ENCODE data around the gene LRMDA. TPM values are rescaled to one million over a fixed set of nuclear protein-coding genes. Genes with fewer than 3 reads are reported as not detected.

Gene LRMDA
- total and polyA plus RNA-seq, 2 donors (not counting 1 experiment from before 2014, with no cell fraction given), result 0.12 TPM; not detected in 1

DNA sequence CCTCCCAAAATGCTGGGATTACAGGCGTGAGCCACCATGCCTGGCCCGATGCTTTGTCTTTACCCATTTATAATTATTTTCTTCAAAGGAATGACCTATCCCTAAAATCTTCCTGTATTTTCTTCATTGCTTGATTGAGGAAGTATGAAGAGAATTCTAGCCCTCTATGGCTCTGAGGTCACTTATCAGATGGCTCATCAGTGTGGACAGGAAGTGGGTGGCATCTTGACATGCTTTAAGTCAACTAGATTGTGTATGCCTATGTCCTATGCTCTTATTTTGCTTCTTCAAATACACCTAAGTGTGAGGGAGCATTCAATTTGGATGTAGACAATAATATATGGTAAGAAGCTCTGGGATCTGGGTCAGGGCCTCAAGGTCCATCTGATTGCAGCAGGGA, 1020.5 kb downstream of the LRMDA start:
- WGBS (ENCODE audit: insufficient coverage), result no CpG with 5 or more reads among the region's 2 CpGs

DNA sequence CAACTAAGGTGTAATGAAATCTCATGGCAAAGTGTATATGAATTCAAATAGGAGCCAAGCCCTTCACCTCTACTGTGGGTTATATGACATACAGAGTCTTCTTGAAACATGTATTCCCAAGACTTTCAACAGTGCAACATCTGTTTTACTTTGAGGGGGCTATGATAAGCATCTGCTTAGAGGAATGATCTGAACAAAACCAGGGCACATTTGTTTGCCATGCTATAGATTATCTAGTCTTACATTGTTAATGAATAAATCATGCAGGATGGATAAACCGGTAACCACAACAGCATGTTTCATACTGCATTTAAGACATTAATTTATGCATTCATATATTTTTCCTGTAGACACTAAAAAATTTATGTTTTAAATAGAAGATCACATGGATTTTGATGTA, 1021.9 kb downstream of the LRMDA start:
- no peaks in the 10 kb centered on the region for H3K36me3 ChIP-seq (replicated peaks in 1 of 2; ENCODE audit: control extremely low read depth in 1 of 2, control insufficient read depth in 1 of 2, extremely low read depth in 1 of 2, insufficient read depth in 2 of 2, low read length in 1 of 2)
- no peak overlapping the region for H3K4me3 ChIP-seq (ENCODE audit: control extremely low read depth in 1 of 5, extremely low read depth in 1 of 5, insufficient read depth in 1 of 5, low read depth in 2 of 5, low read length in 4 of 5)
- H3K9ac ChIP-seq (ENCODE audit: low read length), result no peak overlapping the region
- no peak overlapping the region for H3K27ac ChIP-seq (ENCODE audit: low read length in 2 of 2)
- no peaks in the 10 kb centered on the region for H3K27me3 Mint-ChIP-seq
- H3K4me2 ChIP-seq (replicated peaks; ENCODE audit: low read depth, low read length, poor library complexity, severe bottlenecking), result no peak overlapping the region
- no peaks in the 10 kb centered on the region for H3K79me2 ChIP-seq (ENCODE audit: control insufficient read depth, insufficient read depth, low read length)
- POLR2A ChIA-PET, result no interaction called here
- no peaks in the 10 kb centered on the region for H3K4me1 ChIP-seq (ENCODE audit: control insufficient read depth in 2 of 2, insufficient read depth in 2 of 2, low read length in 2 of 2)
- no CpG with 5 or more reads among the region's 1 CpG for WGBS (ENCODE audit: insufficient coverage)
- no peaks in the 10 kb centered on the region for H3K9me3 Mint-ChIP-seq (ENCODE audit: insufficient read depth)
- TF ChIP-seq CTCF (IDR thresholded peaks at IDR 0.05), result no peak
- TF ChIP-seq EZH2 (IDR thresholded peaks at IDR 0.05; ENCODE audit: borderline replicate concordance, insufficient read depth, low read depth, low read length, poor library complexity, severe bottlenecking), result no peak
- H3K27ac Mint-ChIP-seq, result no peak overlapping the region
- CTCF ChIA-PET, result no interaction called here
- no peaks in the 10 kb centered on the region for H3K27me3 ChIP-seq (replicated peaks in 1 of 4; ENCODE audit: control extremely low read depth in 1 of 4, control insufficient read depth in 3 of 4, insufficient read depth in 4 of 4, low read length in 3 of 4)
- H2AFZ ChIP-seq (ENCODE audit: insufficient read depth, low read depth, low read length, poor library complexity, severe bottlenecking), result no peak overlapping the region
- no peak for DNase-seq
- intact Hi-C loops (cut with micrococcal nuclease), result no loop called here
- no peaks in the 10 kb centered on the region for H3K4me1 Mint-ChIP-seq
- no peak for ATAC-seq (ENCODE audit: low read depth)
- no peak overlapping the region for H3K4me3 Mint-ChIP-seq
- H3K9me3 ChIP-seq (ENCODE audit: control extremely low read depth in 1 of 3, control insufficient read depth in 2 of 3, insufficient read depth in 1 of 3, low read length in 2 of 3), result no peaks in the 10 kb centered on the region
- H4K20me1 ChIP-seq (ENCODE audit: control insufficient read depth, insufficient read depth, low read length, poor library complexity, severe bottlenecking), result no peaks in the 10 kb centered on the region

More for the DNA sequence above, 1020.5 kb downstream of the LRMDA start:
- H3K9ac ChIP-seq (ENCODE audit: low read length), result no peak overlapping the region
- no peak for DNase-seq
- ATAC-seq (ENCODE audit: low read depth), result no peak
- Mint-ChIP-seq H3K4me3 (no peak overlapping the region), H3K27ac (no peak overlapping the region), H3K9me3 (ENCODE audit: insufficient read depth) (no peaks in the 10 kb centered on the region), H3K4me1 (no peaks in the 10 kb centered on the region), H3K27me3 (no peaks in the 10 kb centered on the region)
- TF ChIP-seq CTCF (IDR thresholded peaks at IDR 0.05) (no peak), EZH2 (IDR thresholded peaks at IDR 0.05; ENCODE audit: borderline replicate concordance, insufficient read depth, low read depth, low read length, poor library complexity, severe bottlenecking) (no peak)
- POLR2A ChIA-PET, result no interaction called here
- no peaks in the 10 kb centered on the region for H3K9me3 ChIP-seq (ENCODE audit: control extremely low read depth in 1 of 3, control insufficient read depth in 2 of 3, insufficient read depth in 1 of 3, low read length in 2 of 3)
- no peaks in the 10 kb centered on the region for H3K4me1 ChIP-seq (ENCODE audit: control insufficient read depth in 2 of 2, insufficient read depth in 2 of 2, low read length in 2 of 2)
- no peak overlapping the region for H3K4me3 ChIP-seq (ENCODE audit: control extremely low read depth in 1 of 5, extremely low read depth in 1 of 5, insufficient read depth in 1 of 5, low read depth in 2 of 5, low read length in 4 of 5)
- intact Hi-C loops (cut with micrococcal nuclease), result no loop called here
- H2AFZ ChIP-seq (ENCODE audit: insufficient read depth, low read depth, low read length, poor library complexity, severe bottlenecking), result no peak overlapping the region
- no peak overlapping the region for H3K27ac ChIP-seq (ENCODE audit: low read length in 2 of 2)
- H4K20me1 ChIP-seq (ENCODE audit: control insufficient read depth, insufficient read depth, low read length, poor library complexity, severe bottlenecking), result no peaks in the 10 kb centered on the region
- H3K27me3 ChIP-seq (replicated peaks in 1 of 4; ENCODE audit: control extremely low read depth in 1 of 4, control insufficient read depth in 3 of 4, insufficient read depth in 4 of 4, low read length in 3 of 4), result no peaks in the 10 kb centered on the region
- H3K36me3 ChIP-seq (replicated peaks in 1 of 2; ENCODE audit: control extremely low read depth in 1 of 2, control insufficient read depth in 1 of 2, extremely low read depth in 1 of 2, insufficient read depth in 2 of 2, low read length in 1 of 2), result no peaks in the 10 kb centered on the region
- no peaks in the 10 kb centered on the region for H3K79me2 ChIP-seq (ENCODE audit: control insufficient read depth, insufficient read depth, low read length)
- CTCF ChIA-PET, result no interaction called here
- H3K4me2 ChIP-seq (replicated peaks; ENCODE audit: low read depth, low read length, poor library complexity, severe bottlenecking), result no peak overlapping the region
